Activated CD4-positive, alpha-beta T cell treated with anti-CD3 and anti-CD28 coated beads, Interleukin-2, amount 10 ng/mL, durations not matched to agents 24 days and 14 days (primary cell): ENCODE results near the gene DCAF16. TPM values are rescaled to one million over a fixed set of nuclear protein-coding genes. Genes with fewer than 3 reads are reported as not detected.

ENCODE experiments used
- DNase-seq: peaks from one replicate; pipeline ENCODE4 v3.0.0; 2022
- H3K27ac Mint-ChIP-seq: one replicate; pipeline ENCODE4 v1.8.0; 2022; ENCODE audit warnings: mild to moderate bottlenecking, mixed read lengths
- H3K27me3 Mint-ChIP-seq: one replicate; pipeline ENCODE4 v1.8.0; 2022; ENCODE audit warnings: mixed read lengths
- H3K36me3 Mint-ChIP-seq: one replicate; pipeline ENCODE4 v1.8.0; 2022; ENCODE audit warnings: low read depth, mild to moderate bottlenecking, mixed read lengths
- H3K4me1 Mint-ChIP-seq: one replicate; pipeline ENCODE4 v1.8.0; 2021; ENCODE audit warnings: mixed read lengths
- H3K4me3 Mint-ChIP-seq: one replicate; pipeline ENCODE4 v1.8.0; 2022; ENCODE audit warnings: mild to moderate bottlenecking, moderate library complexity, mixed read lengths
- H3K9me3 Mint-ChIP-seq: one replicate; pipeline ENCODE4 v1.8.0; 2021; ENCODE audit warnings: mixed read lengths
- intact Hi-C: fragments of 100-400 bp; cut with micrococcal nuclease; formaldehyde crosslinking; loops from one replicate; pipeline ENCODE4 v1.15.1; 2023
- total RNA-seq: library from RNA; stranded (reverse); gene quantifications from 2 replicates; pipeline ENCODE4 v1.2.3, GENCODE V29; 2022

The DCAF16 gene
- total RNA-seq, 1 donor from 2014 or later: 51.4 TPM

- H3K27ac Mint-ChIP-seq: no peak overlapping the region
- peaks cover 3% of the 10 kb centered on the region for H3K27me3 Mint-ChIP-seq
- H3K36me3 Mint-ChIP-seq: no peaks in the 10 kb centered on the region
- no peaks in the 10 kb centered on the region for H3K4me1 Mint-ChIP-seq
- no peak for DNase-seq
- intact Hi-C loops: no loop called here
- no peak overlapping the region for H3K4me3 Mint-ChIP-seq
- H3K9me3 Mint-ChIP-seq: no peaks in the 10 kb centered on the region
Observed at GRCh38 chr4:17771284-17771908, 39.2 kb downstream of the DCAF16 start.

DNA sequence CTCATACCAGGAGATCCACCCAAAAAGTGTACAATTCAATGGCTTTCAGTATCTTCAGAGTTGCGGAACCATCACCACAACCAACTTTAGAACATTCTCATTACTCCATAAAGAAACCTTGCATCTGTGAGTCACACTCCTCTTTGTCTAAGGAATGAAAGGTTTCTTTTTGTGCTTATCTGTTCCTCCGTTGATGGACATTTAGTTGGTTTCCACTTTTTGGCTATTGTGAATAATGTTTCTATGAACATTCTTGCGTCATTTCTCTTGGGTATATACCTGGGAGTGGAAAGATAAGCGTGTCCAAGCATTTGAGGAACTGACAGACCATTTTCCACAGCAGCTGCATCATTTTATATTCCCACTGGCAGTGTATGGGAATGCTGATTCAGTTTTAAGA, 39.7 kb downstream of the DCAF16 start:
- no peak overlapping the region for H3K27ac Mint-ChIP-seq
- H3K36me3 Mint-ChIP-seq: no peaks in the 10 kb centered on the region
- peaks cover 3% of the 10 kb centered on the region for H3K27me3 Mint-ChIP-seq
- H3K9me3 Mint-ChIP-seq: no peaks in the 10 kb centered on the region
- intact Hi-C loops: no loop called here
- no peaks in the 10 kb centered on the region for H3K4me1 Mint-ChIP-seq
- no peak overlapping the region for H3K4me3 Mint-ChIP-seq
- DNase-seq: no peak

DNA sequence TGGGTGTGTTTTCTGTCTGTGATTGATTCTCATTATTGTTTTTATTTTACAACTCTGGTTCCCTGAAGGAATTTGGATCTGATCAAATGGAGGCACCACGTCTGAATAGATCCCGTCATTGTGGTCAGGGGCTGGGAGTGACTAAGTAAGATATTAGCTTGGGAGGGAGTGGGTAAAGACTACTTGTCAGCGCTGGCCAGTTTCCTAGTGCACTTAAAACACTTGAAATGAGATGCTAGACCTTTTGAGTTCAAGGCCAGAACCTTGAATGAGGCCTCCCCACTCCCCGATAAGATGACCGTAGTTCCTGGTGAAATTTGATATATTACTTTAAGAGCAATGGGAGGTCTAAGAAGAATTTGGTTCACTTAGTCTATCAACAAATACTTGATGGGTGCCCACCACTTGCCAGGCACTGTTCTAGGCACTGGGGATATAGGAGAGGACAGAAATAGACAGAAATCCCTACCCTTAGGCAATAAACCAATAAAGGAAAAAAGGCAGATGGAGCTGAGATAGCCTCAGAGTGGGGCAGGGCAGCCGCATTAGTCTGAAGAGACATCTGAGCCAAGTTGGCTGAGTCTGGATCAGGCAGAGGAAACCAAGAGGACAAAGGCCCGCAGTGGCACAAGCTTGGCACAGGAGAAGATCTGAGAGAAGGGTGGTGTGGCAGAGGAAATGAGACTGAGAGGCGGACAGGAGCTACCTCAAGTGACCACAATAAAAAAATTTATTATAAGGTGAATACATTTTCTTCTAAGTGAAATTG, 41.0 kb downstream of the DCAF16 start:
- H3K9me3 Mint-ChIP-seq: no peaks in the 10 kb centered on the region
- intact Hi-C loops: no loop called here
- no peak overlapping the region for H3K4me3 Mint-ChIP-seq
- H3K4me1 Mint-ChIP-seq: no peaks in the 10 kb centered on the region
- H3K27ac Mint-ChIP-seq: no peak overlapping the region
- no peak for DNase-seq
- H3K27me3 Mint-ChIP-seq: peaks cover 3% of the 10 kb centered on the region
- H3K36me3 Mint-ChIP-seq: no peaks in the 10 kb centered on the region

GRCh38 chr4:17766826-17767458, 43.6 kb downstream of the DCAF16 start:
- no peaks in the 10 kb centered on the region for H3K9me3 Mint-ChIP-seq
- H3K4me1 Mint-ChIP-seq: no peaks in the 10 kb centered on the region
- DNase-seq: no peak
- H3K27me3 Mint-ChIP-seq: peaks cover 3% of the 10 kb centered on the region
- intact Hi-C loops: no loop called here
- no peak overlapping the region for H3K27ac Mint-ChIP-seq
- H3K4me3 Mint-ChIP-seq: no peak overlapping the region
- no peaks in the 10 kb centered on the region for H3K36me3 Mint-ChIP-seq

DNA sequence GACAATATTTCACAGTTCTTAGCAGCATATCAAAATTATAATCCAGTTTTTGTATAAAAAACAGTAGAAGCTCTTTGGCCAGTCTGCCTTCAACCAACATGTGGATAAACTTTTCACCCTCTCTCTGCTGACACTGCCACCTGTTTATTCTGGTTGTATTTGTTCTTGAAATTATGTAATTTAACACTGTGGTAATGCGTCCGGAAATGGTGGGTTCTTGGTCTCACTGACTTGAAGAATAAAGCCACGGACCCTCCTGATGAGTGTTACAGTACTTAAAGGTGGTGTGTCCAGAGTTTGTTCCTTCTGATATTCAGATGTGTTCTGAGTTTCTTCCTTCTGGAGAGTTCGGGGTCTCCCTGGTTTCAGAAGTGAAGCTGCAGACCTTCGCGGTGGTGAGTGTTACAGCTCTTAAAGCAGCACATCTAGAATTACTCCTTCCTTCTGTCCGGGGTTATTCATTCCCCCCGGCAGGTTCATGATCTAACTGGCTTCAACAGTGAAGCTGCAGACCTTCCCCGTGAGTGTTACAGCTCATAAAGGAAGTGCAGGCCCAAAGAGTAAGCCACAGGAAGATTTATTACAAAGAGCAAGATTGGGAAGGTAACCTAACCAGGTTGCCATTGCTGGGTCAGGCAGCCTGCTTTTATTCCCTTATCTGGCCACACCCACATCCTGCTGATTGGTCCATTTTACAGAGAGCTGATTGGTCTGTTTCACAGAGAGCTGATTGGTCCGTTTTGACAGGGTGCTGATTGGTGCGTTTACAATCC, 44.9 kb downstream of the DCAF16 start:
- Mint-ChIP-seq H3K9me3 (no peaks in the 10 kb centered on the region), H3K27ac (no peak overlapping the region), H3K36me3 (no peaks in the 10 kb centered on the region), H3K27me3 (no peaks in the 10 kb centered on the region), H3K4me3 (no peak overlapping the region), H3K4me1 (no peaks in the 10 kb centered on the region)
- no peak for DNase-seq
- intact Hi-C loops: no loop called here

- Mint-ChIP-seq H3K27me3 (no peaks in the 10 kb centered on the region), H3K9me3 (no peaks in the 10 kb centered on the region), H3K4me1 (no peaks in the 10 kb centered on the region), H3K36me3 (no peaks in the 10 kb centered on the region), H3K27ac (no peak overlapping the region), H3K4me3 (no peak overlapping the region)
- DNase-seq: no peak
- intact Hi-C loops: no loop called here
Observed at GRCh38 chr4:17763931-17764330, 46.6 kb downstream of the DCAF16 start.

GRCh38 chr4:17763416-17763815, 47.1 kb downstream of the DCAF16 start:
- DNase-seq: no peak
- Mint-ChIP-seq H3K36me3 (no peaks in the 10 kb centered on the region), H3K4me3 (no peak overlapping the region), H3K9me3 (no peaks in the 10 kb centered on the region), H3K4me1 (no peaks in the 10 kb centered on the region), H3K27me3 (no peaks in the 10 kb centered on the region), H3K27ac (no peak overlapping the region)
- intact Hi-C loops: no loop called here

DNA sequence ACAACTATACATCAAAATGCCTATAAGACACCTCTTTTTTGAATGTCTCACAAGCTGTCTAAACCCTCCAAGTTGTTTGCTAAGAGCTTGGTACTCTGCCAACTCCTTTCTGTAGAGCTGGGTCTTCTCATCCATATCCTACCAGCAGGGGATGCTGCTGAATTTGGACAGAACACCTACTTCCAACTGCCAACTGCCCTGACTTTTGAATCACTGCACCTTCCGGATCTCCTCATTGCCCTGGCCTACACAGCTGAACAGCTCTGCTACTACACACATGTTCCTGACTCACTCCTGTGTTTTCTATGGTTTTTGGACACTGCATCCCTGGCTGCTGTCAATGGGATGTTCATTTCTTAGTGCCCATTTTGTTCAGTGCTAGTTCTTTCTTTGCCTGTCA, 47.8 kb downstream of the DCAF16 start:
- Mint-ChIP-seq H3K9me3 (no peaks in the 10 kb centered on the region), H3K36me3 (no peaks in the 10 kb centered on the region), H3K4me1 (no peaks in the 10 kb centered on the region), H3K27ac (no peak overlapping the region), H3K27me3 (peaks cover 2% of the 10 kb centered on the region), H3K4me3 (no peak overlapping the region)
- DNase-seq: no peak
- intact Hi-C loops: no loop called here

- intact Hi-C loops: no loop called here
- H3K4me3 Mint-ChIP-seq: no peak overlapping the region
- no peaks in the 10 kb centered on the region for H3K9me3 Mint-ChIP-seq
- no peak overlapping the region for H3K27ac Mint-ChIP-seq
- no peak for DNase-seq
- no peaks in the 10 kb centered on the region for H3K4me1 Mint-ChIP-seq
- no peaks in the 10 kb centered on the region for H3K36me3 Mint-ChIP-seq
- H3K27me3 Mint-ChIP-seq: peaks cover 5% of the 10 kb centered on the region
Observed at GRCh38 chr4:17761062-17761461, 49.5 kb downstream of the DCAF16 start.

DNA sequence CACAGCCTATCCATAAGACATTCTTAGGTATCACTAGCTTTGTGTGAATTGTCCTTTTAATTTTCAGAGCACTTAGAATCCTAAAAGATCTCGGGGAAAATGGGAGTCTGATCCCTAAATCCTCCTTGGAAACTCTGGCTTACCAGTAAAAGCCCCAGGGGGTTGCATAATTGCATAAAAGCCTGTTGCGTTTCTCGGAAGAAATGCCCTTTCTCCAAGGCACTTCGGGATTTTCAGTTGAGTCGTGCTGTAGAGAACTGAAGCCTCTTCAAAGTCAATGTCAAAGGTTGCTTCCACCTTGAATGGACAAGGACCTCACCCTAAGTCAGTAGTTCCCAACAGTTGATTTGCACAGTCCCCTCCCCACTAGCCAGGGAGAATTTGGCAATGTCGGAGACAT, 49.9 kb downstream of the DCAF16 start:
- intact Hi-C loops: no loop called here
- no peaks in the 10 kb centered on the region for H3K9me3 Mint-ChIP-seq
- no peak for DNase-seq
- no peaks in the 10 kb centered on the region for H3K4me1 Mint-ChIP-seq
- H3K36me3 Mint-ChIP-seq: no peaks in the 10 kb centered on the region
- no peak overlapping the region for H3K27ac Mint-ChIP-seq
- no peak overlapping the region for H3K4me3 Mint-ChIP-seq
- peaks cover 7% of the 10 kb centered on the region for H3K27me3 Mint-ChIP-seq

- Mint-ChIP-seq H3K4me3 (no peak overlapping the region), H3K9me3 (no peaks in the 10 kb centered on the region), H3K36me3 (no peaks in the 10 kb centered on the region), H3K4me1 (no peaks in the 10 kb centered on the region), H3K27ac (no peak overlapping the region), H3K27me3 (peaks cover 10% of the 10 kb centered on the region)
- no peak for DNase-seq
- intact Hi-C loops: no loop called here
Observed at GRCh38 chr4:17758485-17758884, 52.1 kb downstream of the DCAF16 start.

DNA sequence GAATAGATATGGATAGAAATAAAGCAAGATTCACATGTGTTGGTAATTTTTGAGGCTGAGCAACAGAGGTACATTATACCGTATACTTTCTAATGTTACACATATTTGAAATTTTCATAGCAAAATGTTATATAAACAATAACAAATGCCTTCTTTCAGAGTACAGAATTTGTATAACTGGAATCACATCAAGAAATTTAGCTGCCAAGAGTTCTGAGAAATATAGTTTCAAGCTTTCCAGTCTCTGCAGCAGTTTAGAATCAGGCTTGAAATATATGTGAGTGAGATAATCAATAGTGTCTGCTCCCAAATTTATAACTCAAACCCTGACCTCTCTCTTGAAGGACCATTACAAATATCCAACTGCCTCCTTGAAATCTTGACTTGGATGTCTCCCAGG, 52.9 kb downstream of the DCAF16 start:
- H3K27ac Mint-ChIP-seq: no peak overlapping the region
- H3K27me3 Mint-ChIP-seq: peaks cover 10% of the 10 kb centered on the region
- H3K4me3 Mint-ChIP-seq: no peak overlapping the region
- no peaks in the 10 kb centered on the region for H3K36me3 Mint-ChIP-seq
- intact Hi-C loops: no loop called here
- H3K9me3 Mint-ChIP-seq: no peaks in the 10 kb centered on the region
- no peaks in the 10 kb centered on the region for H3K4me1 Mint-ChIP-seq
- no peak for DNase-seq

- no peak for DNase-seq
- H3K36me3 Mint-ChIP-seq: no peaks in the 10 kb centered on the region
- intact Hi-C loops: no loop called here
Observed at GRCh38 chr4:17753646-17754045, 56.9 kb downstream of the DCAF16 start.

More at GRCh38 chr4:17753646-17754045, 56.9 kb downstream of the DCAF16 start:
- H3K4me1 Mint-ChIP-seq: no peaks in the 10 kb centered on the region
- no peak overlapping the region for H3K4me3 Mint-ChIP-seq
- H3K27me3 Mint-ChIP-seq: peaks cover 11% of the 10 kb centered on the region
- no peaks in the 10 kb centered on the region for H3K9me3 Mint-ChIP-seq
- H3K27ac Mint-ChIP-seq: no peak overlapping the region
